Measurements from ENCODE around the gene PRKAG2. TPM values are rescaled to one million over a fixed set of nuclear protein-coding genes. Genes with fewer than 3 reads are reported as not detected.
"Not testable (repeated sequence)": the region's sequence is repeated elsewhere in the genome, so short reads cannot be mapped to it uniquely, and the experiment has no call there.

Gene PRKAG2
- total and polyA plus RNA-seq, 2 experiments from 2014 or later = 9.1 to 14.9 TPM

DNA sequence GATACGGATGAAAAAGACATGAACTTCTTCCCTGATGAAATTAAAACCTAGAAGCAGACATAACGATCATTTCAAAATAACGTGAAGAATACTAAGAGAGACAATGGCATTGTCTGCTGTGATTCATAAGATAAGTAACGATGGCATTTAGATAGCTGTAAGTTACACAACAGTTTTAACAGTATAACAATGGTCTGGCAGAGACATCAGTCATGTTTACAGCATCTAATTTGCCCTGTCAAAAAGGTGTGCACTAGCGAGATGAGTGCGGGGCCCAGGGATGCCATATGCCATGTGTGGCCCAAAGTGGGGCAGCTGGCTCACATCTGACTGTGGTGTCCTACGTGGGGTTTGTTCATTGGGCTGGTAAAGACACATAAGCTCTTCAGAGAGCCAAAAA, 301.5 kb downstream of the PRKAG2 start:
- no peak overlapping the region for H3K4me3 ChIP-seq
- H3K36me3 ChIP-seq (ENCODE audit: insufficient read depth) = no peaks in the 10 kb centered on the region; the same call in 1 of the 2 replicates
- DNase-seq (ENCODE audit: low spot score) (no peak), ATAC-seq (no peak)
- TF ChIP-seq NANOG (IDR thresholded peaks at IDR 0.05; ENCODE audit: borderline replicate concordance) = no peak
- TF ChIP-seq ETS1 (IDR thresholded peaks at IDR 0.05) = no peak
- no peak for TF ChIP-seq EZH2 (IDR thresholded peaks at IDR 0.05; ENCODE audit: low read depth, unreplicated experiment)
- TF ChIP-seq REST (IDR thresholded peaks at IDR 0.05; ENCODE audit: unreplicated experiment) = no peak
- TF ChIP-seq ZNF114 (CRISPR knock-in tag; IDR thresholded peaks at IDR 0.05) = no peak
- TF ChIP-seq STAT1 (IDR thresholded peaks at IDR 0.05; ENCODE audit: unreplicated experiment) = no peak
- no peak for TF ChIP-seq POLR2AphosphoS5 (IDR thresholded peaks at IDR 0.05; ENCODE audit: low read depth)
- TF ChIP-seq EZH2phosphoT487 (IDR thresholded peaks at IDR 0.05; ENCODE audit: unreplicated experiment) = no peak
- Mint-ChIP-seq H3K36me3 (ENCODE audit: low read depth) (peaks cover 5% of the 10 kb centered on the region), H3K9me3 (peaks cover 18% of the 10 kb centered on the region; the same call in 2 of the 3 replicates), H3K4me3 (no peak overlapping the region), H3K27ac (no peak overlapping the region), H3K27me3 (ENCODE audit: insufficient read depth, low read depth, poor library complexity) (peaks cover 2% of the 10 kb centered on the region), H3K4me1 (no peaks in the 10 kb centered on the region)
- H3F3A ChIP-seq (replicated peaks; ENCODE audit: low read depth) = no peaks in the 10 kb centered on the region
- H3K79me2 ChIP-seq (replicated peaks; ENCODE audit: insufficient read depth) = no peaks in the 10 kb centered on the region
- H3K4me1 ChIP-seq (ENCODE audit: insufficient read depth) = no peaks in the 10 kb centered on the region
- no peaks in the 10 kb centered on the region for H3K27me3 ChIP-seq (ENCODE audit: insufficient read depth)
- H2AFZ ChIP-seq = no peak overlapping the region
- no peaks in the 10 kb centered on the region for H4K20me1 ChIP-seq (replicated peaks; ENCODE audit: insufficient read depth)
- H3K4me2 ChIP-seq = no peak overlapping the region
- H3K27ac ChIP-seq (ENCODE audit: low read depth) = no peak overlapping the region
- H3K9me2 ChIP-seq (ENCODE audit: insufficient read depth) = no peaks in the 10 kb centered on the region

GRCh38 chr7:151573046-151573445, 303.9 kb downstream of the PRKAG2 start:
- H3K4me1 ChIP-seq (ENCODE audit: insufficient read depth); H3K36me3 Mint-ChIP-seq (ENCODE audit: low read depth); H3K27me3 Mint-ChIP-seq (ENCODE audit: insufficient read depth, low read depth, poor library complexity); H3K27ac Mint-ChIP-seq; ATAC-seq; H3K27me3 ChIP-seq (ENCODE audit: insufficient read depth); H3K79me2 ChIP-seq (replicated peaks; ENCODE audit: insufficient read depth); H3K27ac ChIP-seq (ENCODE audit: low read depth); H3K9me2 ChIP-seq (ENCODE audit: insufficient read depth); H3K36me3 ChIP-seq (ENCODE audit: insufficient read depth); H2AFZ ChIP-seq; H3K4me3 ChIP-seq; H3K4me3 Mint-ChIP-seq; DNase-seq (ENCODE audit: low spot score); H3F3A ChIP-seq (replicated peaks; ENCODE audit: low read depth); H3K9me3 Mint-ChIP-seq; H3K4me2 ChIP-seq; H4K20me1 ChIP-seq (replicated peaks; ENCODE audit: insufficient read depth): not testable (repeated sequence)
- H3K4me1 Mint-ChIP-seq = peaks cover 10% of the 10 kb centered on the region
